ENCODE data around the gene NVL.
"Not testable (repeated sequence)": the region's sequence is repeated elsewhere in the genome, so short reads cannot be mapped to it uniquely, and the experiment has no call there.

The NVL gene

GRCh38 chr1:224237119-224237881 lies 92.7 kb downstream of the NVL start:
- no peak for DNase-seq (ENCODE audit: low read depth in 1 of 2, low spot score in 1 of 2)

GRCh38 chr1:224235813-224236493 lies 94.0 kb downstream of the NVL start:
- no peak for DNase-seq (ENCODE audit: low read depth in 1 of 2, low spot score in 1 of 2)

- DNase-seq (ENCODE audit: low read depth in 1 of 2, low spot score in 1 of 2), result no peak
Observed at GRCh38 chr1:224234017-224234416, 96.0 kb downstream of the NVL start.

GRCh38 chr1:224226849-224227502 lies 103.0 kb downstream of the NVL start:
- no peak for DNase-seq (ENCODE audit: low read depth in 1 of 2, low spot score in 1 of 2)

GRCh38 chr1:224223819-224224714 lies 105.9 kb downstream of the NVL start:
- DNase-seq (ENCODE audit: low read depth in 1 of 2, low spot score in 1 of 2), result no peak

GRCh38 chr1:224219612-224220059 lies 110.3 kb downstream of the NVL start:
- no peak for DNase-seq (ENCODE audit: low read depth in 1 of 2, low spot score in 1 of 2)

GRCh38 chr1:224219011-224219611 lies 110.9 kb downstream of the NVL start:
- DNase-seq (ENCODE audit: low read depth in 1 of 2, low spot score in 1 of 2), result no peak

- no peak for DNase-seq (ENCODE audit: low read depth in 1 of 2, low spot score in 1 of 2)
Observed at GRCh38 chr1:224217655-224218623, 112.0 kb downstream of the NVL start.

- no peak for DNase-seq (ENCODE audit: low read depth in 1 of 2, low spot score in 1 of 2)
Observed at GRCh38 chr1:224216382-224216781, 113.6 kb downstream of the NVL start.

- no peak for DNase-seq (ENCODE audit: low read depth in 1 of 2, low spot score in 1 of 2)
Observed at GRCh38 chr1:224213438-224214119, 116.4 kb downstream of the NVL start.

GRCh38 chr1:224212618-224213061 lies 117.3 kb downstream of the NVL start:
- no peak for DNase-seq (ENCODE audit: low read depth in 1 of 2, low spot score in 1 of 2)

GRCh38 chr1:224211206-224211962 lies 118.6 kb downstream of the NVL start:
- no peak for DNase-seq (ENCODE audit: low read depth in 1 of 2, low spot score in 1 of 2)

- not testable (repeated sequence) for DNase-seq (ENCODE audit: low read depth in 1 of 2, low spot score in 1 of 2)
Observed at GRCh38 chr1:224205931-224206538, 123.9 kb downstream of the NVL start.

- DNase-seq (ENCODE audit: low read depth in 1 of 2, low spot score in 1 of 2), result peak in 1 of 2 donors; percentile 8
Observed at GRCh38 chr1:224205438-224205840, 124.5 kb downstream of the NVL start.

- no peak for DNase-seq (ENCODE audit: low read depth in 1 of 2, low spot score in 1 of 2)
Observed at GRCh38 chr1:224203243-224204016, 126.5 kb downstream of the NVL start.

GRCh38 chr1:224201853-224202252 lies 128.1 kb downstream of the NVL start:
- DNase-seq (ENCODE audit: low read depth in 1 of 2, low spot score in 1 of 2), result no peak

GRCh38 chr1:224201383-224201782 lies 128.6 kb downstream of the NVL start:
- DNase-seq (ENCODE audit: low read depth in 1 of 2, low spot score in 1 of 2), result no peak

All from activated T-helper 1 cell treated with anti-CD3 and anti-CD28 coated beads, Interleukin-2, amount 50 U/mL, for 16 hours (primary cell).